GM10266 (cell line): ENCODE measurements around the gene LIMS1.

Experiments used
- DNase-seq: peaks from one replicate; pipeline ENCODE4 v3.0.0; 2012; ENCODE audit errors: extremely low spot score
- CTCF ChIP-seq: IDR thresholded peaks from 2 replicates; pipeline ENCODE4 v1.5.1; 2012; ENCODE audit warnings: mild to moderate bottlenecking, low read depth; ENCODE audit not compliant: control insufficient read depth, insufficient read depth; ENCODE audit errors: missing control alignments

Gene LIMS1

GRCh38 chr2:108620656-108621055, 86.4 kb downstream of the LIMS1 start:
- no peak for DNase-seq
- no peak for TF ChIP-seq CTCF

GRCh38 chr2:108621087-108621559, 86.9 kb downstream of the LIMS1 start:
- no peak for TF ChIP-seq CTCF
- peak; percentile 51 for DNase-seq

- no peak for TF ChIP-seq CTCF
- no peak for DNase-seq
These were observed 87.7 kb downstream of the LIMS1 start for GRCh38 chr2:108621687-108622681.

- TF ChIP-seq CTCF = no peak
These were observed 89.3 kb downstream of the LIMS1 start for GRCh38 chr2:108623616-108624015.

GRCh38 chr2:108625186-108625827, 91.0 kb downstream of the LIMS1 start:
- TF ChIP-seq CTCF = no peak
- no peak for DNase-seq

More at GRCh38 chr2:108623616-108624015, 89.3 kb downstream of the LIMS1 start:
- no peak for DNase-seq

GRCh38 chr2:108625828-108626195, 91.5 kb downstream of the LIMS1 start:
- no peak for DNase-seq
- TF ChIP-seq CTCF = no peak
